Keratinocyte (primary cell): ENCODE results near the gene UGT2A2.

Source experiments
- CTCF ChIP-seq, 3 experiments: IDR thresholded peaks in 1 of 3; conservative IDR thresholded peaks in 1 of 3; optimal IDR thresholded peaks in 1 of 3; 2 replicates in 2 of 3; 3 replicates in 1 of 3; pipeline versions ENCODE3 to v1.5.1; 2011; ENCODE audit warnings: low read length in 3 of 3, mild to moderate bottlenecking in 3 of 3, moderate library complexity in 2 of 3, control low read depth in 1 of 3, inconsistent platforms in 1 of 3; ENCODE audit not compliant: insufficient read depth in 2 of 3; ENCODE audit errors: extremely low read depth in 1 of 3
- EZH2 ChIP-seq: IDR thresholded peaks from one replicate; pipeline ENCODE4 v1.6.1; 2012; ENCODE audit warnings: inconsistent platforms, mild to moderate bottlenecking, low read length, moderate library complexity

GRCh38 chr4:69546134-69546765 lies 93.2 kb downstream of the UGT2A2 start:
- no peak for TF ChIP-seq CTCF (optimal IDR thresholded peaks at IDR 0.05 in 1 of 3, IDR thresholded peaks at IDR 0.05 in 1 of 3, conservative IDR thresholded peaks at IDR 0.05 in 1 of 3; ENCODE audit: extremely low read depth in 1 of 3, insufficient read depth in 2 of 3, low read length in 3 of 3)
- TF ChIP-seq EZH2: no peak
